NCI-H146 treated with DMSO at 0.1 percent for 48 hours (cell line): ENCODE data around the gene CTDSP1.

Source experiments
- DNase-seq: peaks from one replicate; lab custom pipeline; 2025; ENCODE audit not compliant: unreplicated experiment; lab: John Stamatoyannopoulos, UW

The CTDSP1 gene

DNA sequence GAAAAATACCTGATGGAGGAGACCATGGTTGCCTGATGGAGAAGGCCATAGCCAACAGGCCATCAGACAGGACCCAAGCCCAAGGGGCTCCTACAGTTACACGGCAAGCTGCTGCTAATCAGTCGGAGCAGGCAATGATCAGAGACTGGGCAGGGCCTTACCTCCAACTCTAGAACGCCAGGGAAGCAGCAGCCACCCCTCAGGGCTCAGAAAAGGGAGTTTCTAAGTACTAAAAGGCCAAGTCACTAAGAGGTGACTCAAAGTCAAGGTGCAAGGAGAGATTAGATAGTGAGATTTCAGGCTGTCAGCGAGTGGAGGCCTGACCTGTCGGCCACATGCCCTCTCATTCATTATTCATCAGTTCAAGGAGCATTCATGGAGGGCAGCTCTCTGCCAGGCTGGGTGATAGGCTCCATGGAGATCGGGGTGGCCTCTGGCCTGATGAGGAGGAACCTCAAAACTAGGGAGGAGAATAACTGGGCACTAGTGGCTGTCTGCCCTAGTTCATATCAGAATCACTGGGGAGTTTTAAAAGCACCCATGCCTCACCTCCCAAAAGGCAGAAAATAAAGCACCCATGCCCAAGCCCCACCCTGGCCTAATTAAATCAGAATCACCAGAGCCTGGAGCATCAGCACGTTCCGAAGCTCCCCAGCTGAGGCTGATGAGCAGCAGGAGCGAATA lies 22.9 kb downstream of the CTDSP1 start:
- DNase-seq, result no peak

GRCh38 chr2:218423584-218423983 lies 23.9 kb downstream of the CTDSP1 start:
- DNase-seq, result no peak

- no peak for DNase-seq
Observed at GRCh38 chr2:218425531-218425930, 25.9 kb downstream of the CTDSP1 start.

GRCh38 chr2:218427741-218428140 lies 28.1 kb downstream of the CTDSP1 start:
- no peak for DNase-seq

GRCh38 chr2:218428846-218429558 lies 29.3 kb downstream of the CTDSP1 start:
- no peak for DNase-seq

DNA sequence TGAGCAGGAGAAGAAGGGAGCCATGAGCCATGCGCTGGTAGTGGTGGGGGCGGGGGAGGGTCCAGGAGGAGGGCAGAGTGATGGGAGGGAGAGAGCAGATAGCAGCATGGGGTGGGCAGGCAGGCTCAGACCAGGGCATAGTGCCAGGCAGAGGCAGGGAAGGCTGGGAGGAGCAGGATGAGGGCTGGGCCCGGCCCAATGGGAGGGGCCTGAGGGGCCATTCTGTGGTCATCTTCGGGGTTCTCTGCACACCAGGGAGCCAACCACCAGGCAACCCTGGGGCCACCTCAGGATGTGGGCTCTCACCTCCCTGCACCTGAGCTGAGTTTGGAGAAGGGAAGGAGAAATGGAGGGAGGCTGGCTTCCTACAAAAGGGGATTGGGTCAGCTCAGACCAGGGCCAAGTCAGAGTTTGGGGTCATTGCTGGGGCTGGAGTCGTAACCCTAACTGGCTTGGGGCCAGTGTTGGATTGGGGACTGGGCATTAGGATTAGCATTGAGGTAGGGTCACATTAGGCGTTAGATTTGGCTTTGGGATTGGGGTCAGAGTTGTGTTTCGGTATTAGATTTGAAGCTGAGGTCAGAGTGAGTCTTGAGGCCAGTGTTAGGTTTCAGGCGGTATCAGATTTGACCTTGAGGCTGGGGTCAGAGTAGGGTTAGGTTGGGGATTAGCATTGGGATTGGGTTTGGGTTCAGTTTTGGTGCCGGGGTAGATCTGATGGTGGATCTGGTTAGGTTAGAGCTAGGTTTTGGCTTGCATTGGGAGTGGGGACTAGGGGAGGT lies 30.4 kb downstream of the CTDSP1 start:
- DNase-seq, result no peak

- DNase-seq, result no peak
Observed at GRCh38 chr2:218430721-218431120, 31.1 kb downstream of the CTDSP1 start.

GRCh38 chr2:218431878-218432277 lies 32.2 kb downstream of the CTDSP1 start:
- DNase-seq, result no peak

- DNase-seq, result no peak
Observed at GRCh38 chr2:218432676-218433365, 33.2 kb downstream of the CTDSP1 start.

DNA sequence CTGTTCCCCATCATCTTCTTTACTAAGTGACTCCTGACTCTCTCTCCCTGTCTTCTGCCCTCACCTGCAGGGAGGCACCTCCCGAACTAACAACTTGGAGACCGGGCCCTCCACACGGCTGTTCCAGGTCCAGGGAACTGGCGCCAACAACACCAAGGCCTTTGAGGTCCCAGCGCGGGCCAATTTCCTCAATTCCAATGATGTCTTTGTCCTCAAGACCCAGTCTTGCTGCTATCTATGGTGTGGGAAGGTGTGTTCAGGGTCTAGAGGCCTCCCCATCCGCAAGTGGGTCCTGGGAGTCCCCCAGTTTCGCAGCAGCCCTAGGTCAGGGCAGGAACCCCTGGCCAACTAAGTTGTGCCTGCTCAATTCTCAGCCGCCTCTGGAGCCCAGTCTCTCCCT lies 34.8 kb downstream of the CTDSP1 start:
- no peak for DNase-seq

- DNase-seq, result no peak
Observed at GRCh38 chr2:218435003-218435982, 35.6 kb downstream of the CTDSP1 start.

DNA sequence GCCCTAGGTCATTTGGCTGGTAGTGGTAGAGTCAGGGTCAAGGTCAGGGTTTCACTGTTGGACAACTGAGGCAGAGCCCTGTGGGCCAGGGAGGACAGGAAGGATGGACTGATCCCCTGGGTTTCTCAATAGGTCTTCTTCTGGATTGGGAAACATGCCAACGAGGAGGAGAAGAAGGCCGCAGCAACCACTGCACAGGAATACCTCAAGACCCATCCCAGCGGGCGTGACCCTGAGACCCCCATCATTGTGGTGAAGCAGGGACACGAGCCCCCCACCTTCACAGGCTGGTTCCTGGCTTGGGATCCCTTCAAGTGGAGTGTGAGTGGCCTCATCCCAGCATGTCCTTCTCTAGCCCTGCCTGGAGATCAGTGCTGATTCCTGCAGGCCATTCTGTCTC lies 37.3 kb downstream of the CTDSP1 start:
- no peak for DNase-seq

- DNase-seq, result no peak
Observed at GRCh38 chr2:218437969-218438368, 38.3 kb downstream of the CTDSP1 start.

- no peak for DNase-seq
Observed at GRCh38 chr2:218438596-218438995, 38.9 kb downstream of the CTDSP1 start.

DNA sequence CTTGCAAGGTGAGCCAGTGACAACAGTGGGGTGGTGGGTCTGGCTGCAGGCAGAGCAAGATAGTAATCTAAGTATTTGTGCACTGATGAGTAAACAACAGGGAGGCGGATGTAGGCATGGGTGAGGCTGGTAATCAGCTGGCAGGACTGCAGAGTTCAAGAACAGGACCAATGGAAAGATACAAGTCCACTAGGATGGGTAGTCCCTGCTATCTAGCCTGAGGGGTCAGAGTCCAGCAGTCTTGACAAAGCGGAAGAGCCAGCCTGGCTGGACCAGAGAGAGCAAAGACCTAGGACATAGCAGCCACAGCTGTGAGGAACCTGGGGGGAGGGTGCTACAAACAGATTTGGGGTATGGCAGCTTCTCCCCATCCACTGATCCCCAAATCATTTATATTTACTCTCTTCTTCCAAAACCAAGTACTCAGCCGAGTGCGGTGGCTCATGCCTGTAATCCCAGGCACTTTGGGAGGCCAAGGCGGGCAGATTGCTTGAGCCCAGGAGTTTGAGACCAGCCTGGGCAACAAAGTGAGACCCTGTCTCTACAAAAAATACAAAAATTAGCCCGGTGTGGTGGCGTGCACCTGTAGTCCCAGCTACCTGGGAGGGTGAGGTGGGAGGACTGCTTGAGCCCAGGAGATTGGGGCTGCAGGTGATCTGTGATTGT lies 45.2 kb downstream of the CTDSP1 start:
- DNase-seq, result no peak

- no peak for DNase-seq
Observed at GRCh38 chr2:218445602-218446001, 45.9 kb downstream of the CTDSP1 start.

GRCh38 chr2:218446547-218446946 lies 46.9 kb downstream of the CTDSP1 start:
- DNase-seq, result no peak

DNA sequence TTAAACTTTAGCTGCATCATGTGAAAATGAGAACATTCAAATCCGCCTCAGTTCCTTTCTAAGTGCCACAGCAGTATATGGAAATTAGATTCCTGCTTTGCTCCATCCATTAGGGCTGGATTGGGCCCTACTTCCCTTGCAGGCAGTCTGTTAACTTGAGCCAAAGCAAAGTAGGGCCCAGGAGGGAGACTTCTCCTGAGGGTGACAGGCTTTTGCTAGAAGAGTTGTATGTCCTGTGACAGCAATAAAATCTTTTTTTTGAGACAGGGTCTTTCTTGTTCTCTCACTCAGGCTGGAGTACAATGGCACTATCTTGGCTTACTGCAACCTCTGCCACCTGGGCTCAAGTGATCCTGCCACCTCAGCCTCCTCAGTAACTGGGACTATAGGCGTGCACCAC lies 47.4 kb downstream of the CTDSP1 start:
- no peak for DNase-seq

DNA sequence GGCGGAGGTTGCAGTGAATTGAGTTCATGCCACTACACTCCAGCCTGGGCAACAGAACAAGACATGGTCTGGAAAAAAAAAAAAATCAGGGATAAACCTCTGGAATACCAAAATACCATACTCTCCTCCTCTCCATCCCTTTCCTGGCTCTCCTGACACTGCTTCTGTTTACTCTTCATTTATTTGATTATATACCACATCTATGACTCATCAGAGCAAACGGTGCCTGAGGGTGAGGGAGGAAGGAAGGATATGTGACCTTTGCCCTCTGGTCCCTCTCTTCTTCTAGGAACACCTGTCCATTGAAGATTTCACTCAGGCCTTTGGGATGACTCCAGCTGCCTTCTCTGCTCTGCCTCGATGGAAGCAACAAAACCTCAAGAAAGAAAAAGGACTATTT lies 49.3 kb downstream of the CTDSP1 start:
- DNase-seq, result peak; percentile 51

GRCh38 chr2:218452079-218452478 lies 52.4 kb downstream of the CTDSP1 start:
- no peak for DNase-seq
